ENCODE results near the gene PTPRN2. TPM values are rescaled to one million over a fixed set of nuclear protein-coding genes. Genes with fewer than 3 reads are reported as not detected.
A peak's percentile ranks its signal among the peaks of the same experiment; 100 is the strongest.

Gene PTPRN2
- total and polyA plus RNA-seq, 2 donors from 2014 or later: 4.8 to 6.2 TPM

DNA sequence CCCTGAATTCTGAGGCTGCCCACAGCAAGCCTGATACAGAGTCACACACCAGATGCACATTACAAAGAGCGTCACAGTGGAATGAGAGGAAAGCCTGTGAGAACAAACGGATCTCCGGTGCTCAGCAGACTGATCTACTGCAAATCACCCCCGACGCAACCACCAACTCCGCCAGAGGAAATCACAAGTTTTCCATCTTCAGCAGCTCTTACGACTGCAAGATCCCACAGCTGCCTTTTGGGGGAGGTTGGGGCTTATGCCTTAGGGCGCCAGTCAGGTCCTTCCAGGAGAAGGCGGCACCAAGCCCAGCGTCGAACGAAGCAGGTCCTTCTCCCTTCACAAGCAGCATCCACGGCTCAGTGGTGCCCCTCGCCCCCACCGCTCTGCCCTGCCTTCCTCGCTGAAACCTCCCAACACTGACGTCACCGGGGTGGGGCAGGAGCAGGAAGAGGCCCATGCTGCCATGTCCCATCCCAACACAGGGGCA, 32.5 kb downstream of the PTPRN2 start:
- Histone ChIP-seq H3K9me3 (ENCODE audit: control insufficient read depth in 2 of 3, insufficient read depth in 1 of 3, low read length in 3 of 3) (no peaks in the 10 kb centered on the region), H3K27ac (ENCODE audit: low read depth in 2 of 2, low read length in 2 of 2) (no peak overlapping the region), H3K36me3 (ENCODE audit: control insufficient read depth in 2 of 3, insufficient read depth in 3 of 3, low read length in 3 of 3) (no peaks in the 10 kb centered on the region), H3K27me3 (ENCODE audit: control insufficient read depth, insufficient read depth, low read length) (no peaks in the 10 kb centered on the region), H3K4me1 (ENCODE audit: control insufficient read depth in 2 of 3, insufficient read depth in 2 of 3, low read depth in 1 of 3, low read length in 3 of 3) (no peaks in the 10 kb centered on the region), H3K4me3 (ENCODE audit: low read length in 3 of 3) (no peak overlapping the region), H3K9ac (ENCODE audit: low read length in 3 of 3) (no peak overlapping the region)
- FAIRE-seq (no peak), DNase-seq (no peak)
- no peak for TF ChIP-seq CTCF (IDR thresholded peaks at IDR 0.05; ENCODE audit: borderline replicate concordance, extremely low read depth, insufficient read depth)
- intact Hi-C loops (cut with DNase I): no loop called here

- TF ChIP-seq CTCF (IDR thresholded peaks at IDR 0.05; ENCODE audit: borderline replicate concordance, extremely low read depth, insufficient read depth): no peak
- Histone ChIP-seq H3K9me3 (ENCODE audit: control insufficient read depth in 2 of 3, insufficient read depth in 1 of 3, low read length in 3 of 3) (no peaks in the 10 kb centered on the region), H3K4me3 (ENCODE audit: low read length in 3 of 3) (no peak overlapping the region), H3K27ac (ENCODE audit: low read depth in 2 of 2, low read length in 2 of 2) (no peak overlapping the region), H3K36me3 (ENCODE audit: control insufficient read depth in 2 of 3, insufficient read depth in 3 of 3, low read length in 3 of 3) (no peaks in the 10 kb centered on the region), H3K4me1 (ENCODE audit: control insufficient read depth in 2 of 3, insufficient read depth in 2 of 3, low read depth in 1 of 3, low read length in 3 of 3) (no peaks in the 10 kb centered on the region), H3K9ac (ENCODE audit: low read length in 3 of 3) (no peak overlapping the region), H3K27me3 (ENCODE audit: control insufficient read depth, insufficient read depth, low read length) (no peaks in the 10 kb centered on the region)
- FAIRE-seq (no peak), DNase-seq (no peak)
- intact Hi-C loops (cut with DNase I): no loop called here
Observed at GRCh38 chr7:158550886-158551452, 36.7 kb downstream of the PTPRN2 start.

GRCh38 chr7:158550394-158550700, 37.3 kb downstream of the PTPRN2 start:
- H3K4me3 ChIP-seq (ENCODE audit: low read length in 3 of 3): no peak overlapping the region
- H3K36me3 ChIP-seq (ENCODE audit: control insufficient read depth in 2 of 3, insufficient read depth in 3 of 3, low read length in 3 of 3): no peaks in the 10 kb centered on the region
- FAIRE-seq (no peak), DNase-seq (peak in 1 of 5 donors; percentile 37)
- H3K9me3 ChIP-seq (ENCODE audit: control insufficient read depth in 2 of 3, insufficient read depth in 1 of 3, low read length in 3 of 3): no peaks in the 10 kb centered on the region
- TF ChIP-seq CTCF (IDR thresholded peaks at IDR 0.05; ENCODE audit: borderline replicate concordance, extremely low read depth, insufficient read depth): no peak
- H3K27ac ChIP-seq (ENCODE audit: low read depth in 2 of 2, low read length in 2 of 2): no peak overlapping the region
- intact Hi-C loops (cut with DNase I): no loop called here
- H3K27me3 ChIP-seq (ENCODE audit: control insufficient read depth, insufficient read depth, low read length): no peaks in the 10 kb centered on the region
- H3K9ac ChIP-seq (ENCODE audit: low read length in 3 of 3): no peak overlapping the region
- H3K4me1 ChIP-seq (ENCODE audit: control insufficient read depth in 2 of 3, insufficient read depth in 2 of 3, low read depth in 1 of 3, low read length in 3 of 3): no peaks in the 10 kb centered on the region

Measured in kidney (tissue), 14 donors.